Muscle layer of colon (tissue), 2 donors: ENCODE results near the gene GP1BB.

Experiments
- H3K27ac ChIP-seq: one replicate; pipeline ENCODE4 v1.7.0; 2013; ENCODE audit warnings: low read depth, mild to moderate bottlenecking, low read length, moderate library complexity
- H3K27me3 ChIP-seq, 2 donors: one replicate each; pipeline ENCODE4 v1.7.0; 2013; ENCODE audit warnings: low read length in 2 of 2, mild to moderate bottlenecking in 2 of 2; ENCODE audit not compliant: insufficient read depth in 2 of 2, control insufficient read depth in 1 of 2
- H3K36me3 ChIP-seq: one replicate; pipeline ENCODE4 v1.7.0; 2013; ENCODE audit warnings: mild to moderate bottlenecking, low read length; ENCODE audit not compliant: insufficient read depth
- H3K4me1 ChIP-seq: one replicate; pipeline ENCODE4 v1.7.0; 2013; ENCODE audit warnings: mild to moderate bottlenecking, low read length; ENCODE audit not compliant: insufficient read depth
- H3K4me3 ChIP-seq, 2 donors: one replicate each; pipeline ENCODE4 v1.7.0; 2013; ENCODE audit warnings: low read length in 2 of 2, low read depth in 1 of 2, mild to moderate bottlenecking in 1 of 2, moderate library complexity in 1 of 2
- H3K9ac ChIP-seq: one replicate; pipeline ENCODE4 v1.7.0; 2013; ENCODE audit warnings: low read length
- H3K9me3 ChIP-seq: one replicate; pipeline ENCODE4 v1.7.0; 2013; ENCODE audit warnings: mild to moderate bottlenecking, low read length
- donor health status: abdominal sarcoma.
- donor health status: Adenocarcinoma of cecum.

The GP1BB gene

GRCh38 chr22:19773470-19774040 is 50.2 kb downstream of the GP1BB start:
- Histone ChIP-seq H3K36me3 (no peaks in the 10 kb centered on the region), H3K27me3 (peaks cover 6 to 53% of the 10 kb centered on the region in 2 donors)

More at GRCh38 chr22:19773470-19774040, 50.2 kb downstream of the GP1BB start:
- Histone ChIP-seq H3K9me3 (no peaks in the 10 kb centered on the region), H3K4me1 (no peaks in the 10 kb centered on the region), H3K27ac (no peak overlapping the region), H3K4me3 (no peak overlapping the region), H3K9ac (no peak overlapping the region)
